ENCODE measurements around the gene KRT79. TPM values are rescaled to one million over a fixed set of nuclear protein-coding genes. Genes with fewer than 3 reads are reported as not detected.
A peak's percentile ranks its signal among the peaks of the same experiment; 100 is the strongest.
"Not testable (repeated sequence)": the region's sequence is repeated elsewhere in the genome, so short reads cannot be mapped to it uniquely, and the experiment has no call there.

Gene KRT79
- not detected for polyA plus RNA-seq
- long read RNA-seq, donor 1 = 0 reads
- long read RNA-seq, donor 2 = 0 reads
- long read RNA-seq, donor 3 = 0 reads
- long read RNA-seq, donor 4 = 0 reads
- long read RNA-seq, donor 5 = 0 reads
- long read RNA-seq, donor 6 = 0 reads
- long read RNA-seq, donor 7 = 0 reads
- long read RNA-seq, donor 8 = 0 reads
- long read RNA-seq, donor 9 = 0 reads
- long read RNA-seq, donor 10 = 0 reads
- long read RNA-seq, donor 11 = 0 reads

GRCh38 chr12:52833922-52834726 is at the start of gene KRT79:
Gene KRT79, minus strand, starts transcription at chr12:52834311. Its CDS starts 51 bp downstream, at chr12:52834260.
- DNase-seq = no peak
- H3K27me3 ChIP-seq (ENCODE audit: control insufficient read depth, insufficient read depth, low read length) = peaks cover 7% of the 10 kb centered on the region
- H3K9me3 ChIP-seq (ENCODE audit: control insufficient read depth, low read depth, low read length) = no peaks in the 10 kb centered on the region
- H3K27ac ChIP-seq (ENCODE audit: low read length) = no peak within 1 kb of the TSS
- no peaks in the 10 kb centered on the region for H3K4me1 ChIP-seq (ENCODE audit: control insufficient read depth, insufficient read depth, low read length)
- WGBS (ENCODE audit: insufficient coverage, low lambda C conversion rate) = no CpG with 5 or more reads among the region's 22 CpGs
- no peaks in the 10 kb centered on the region for H3K36me3 ChIP-seq (ENCODE audit: control insufficient read depth, insufficient read depth, low read length)
- H3K4me3 ChIP-seq (ENCODE audit: low read length) = no peak within 1 kb of the TSS

DNA sequence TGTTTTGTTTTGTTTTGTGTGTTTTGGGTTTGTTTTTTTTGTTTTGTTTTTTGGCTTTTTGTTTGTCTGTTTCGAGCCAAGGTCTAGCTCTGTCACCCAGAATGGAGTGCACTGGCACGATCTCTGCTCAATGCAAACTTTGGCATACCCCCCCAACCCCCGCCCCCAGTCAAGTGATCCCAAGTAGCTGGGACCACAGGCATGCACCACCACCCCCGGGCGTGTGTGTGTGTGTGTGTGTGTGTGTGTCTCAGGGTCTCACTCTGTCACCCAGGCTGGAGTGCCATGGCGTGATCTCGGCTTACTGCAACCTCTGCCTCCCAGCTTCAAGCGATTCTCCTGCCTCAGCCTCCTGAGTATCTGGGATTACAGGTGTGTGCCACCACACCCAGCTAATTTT is 46.4 kb upstream of the KRT79 start:
- not testable (repeated sequence) for H3K4me3 ChIP-seq (ENCODE audit: low read length); H3K27ac ChIP-seq (ENCODE audit: low read length); DNase-seq; H3K36me3 ChIP-seq (ENCODE audit: control insufficient read depth, insufficient read depth, low read length); H3K27me3 ChIP-seq (ENCODE audit: control insufficient read depth, insufficient read depth, low read length); H3K9me3 ChIP-seq (ENCODE audit: control insufficient read depth, low read depth, low read length)
- H3K4me1 ChIP-seq (ENCODE audit: control insufficient read depth, insufficient read depth, low read length) = peaks cover 25% of the 10 kb centered on the region
- 93% methylated on average over 2 of the region's 8 CpGs for whole genome bisulfite sequencing (ENCODE audit: insufficient coverage, low lambda C conversion rate)

DNA sequence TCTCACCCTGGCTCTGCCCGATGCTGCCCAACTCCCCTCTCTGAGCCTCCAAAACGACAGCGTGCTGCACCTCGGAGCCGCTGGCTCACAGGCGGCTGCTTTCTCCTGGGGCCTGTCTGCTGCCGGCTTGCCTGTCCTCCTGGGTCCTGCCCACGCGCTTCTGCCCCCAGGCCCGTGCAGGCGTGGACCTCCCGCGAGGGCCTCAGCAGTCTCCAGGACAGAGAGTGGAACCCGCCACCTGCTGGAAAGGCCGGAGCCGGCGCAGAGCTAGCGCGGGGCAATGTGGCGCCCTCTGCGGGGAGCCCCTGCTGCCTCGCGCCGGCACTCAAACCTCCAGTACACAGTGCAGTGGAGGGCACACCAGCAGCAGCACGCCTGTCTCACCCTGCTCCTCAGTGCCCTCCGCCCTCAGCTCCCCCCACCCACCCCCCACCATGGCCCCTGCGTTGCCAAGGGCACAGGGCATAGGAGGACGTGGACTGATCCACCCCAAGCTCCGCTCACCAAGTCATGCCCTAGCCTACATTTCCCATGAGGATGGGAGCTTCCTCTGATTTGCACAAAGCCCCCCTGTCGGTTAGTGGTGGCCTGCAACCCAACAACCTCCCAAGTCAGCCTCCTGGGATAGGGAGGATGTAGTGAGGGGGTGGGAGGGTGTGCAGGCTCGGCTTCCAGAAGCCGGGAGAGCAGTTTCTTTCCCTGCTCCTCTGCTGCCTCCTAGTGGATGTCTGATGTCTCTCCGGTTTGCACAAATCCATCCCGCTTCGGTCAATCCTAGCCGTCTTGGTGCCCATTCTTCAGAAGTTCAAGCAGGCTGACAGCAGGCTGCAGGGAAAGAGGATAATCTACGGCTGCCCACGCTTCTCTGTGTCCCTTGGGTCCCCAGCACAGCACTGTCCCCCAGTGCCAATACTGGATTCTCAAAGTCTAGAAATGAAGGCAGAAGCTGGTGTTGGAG is 45.6 kb upstream of the KRT79 start:
- Histone ChIP-seq H3K27ac (ENCODE audit: low read length) (no peak overlapping the region), H3K9me3 (ENCODE audit: control insufficient read depth, low read depth, low read length) (peaks cover 3% of the 10 kb centered on the region), H3K36me3 (ENCODE audit: control insufficient read depth, insufficient read depth, low read length) (no peaks in the 10 kb centered on the region), H3K4me3 (ENCODE audit: low read length) (peak overlapping the region; percentile 5), H3K27me3 (ENCODE audit: control insufficient read depth, insufficient read depth, low read length) (no peaks in the 10 kb centered on the region), H3K4me1 (ENCODE audit: control insufficient read depth, insufficient read depth, low read length) (peaks cover 22% of the 10 kb centered on the region)
- no CpG with 5 or more reads among the region's 38 CpGs for WGBS (ENCODE audit: insufficient coverage, low lambda C conversion rate)
- peak; percentile 81 for DNase-seq

DNA sequence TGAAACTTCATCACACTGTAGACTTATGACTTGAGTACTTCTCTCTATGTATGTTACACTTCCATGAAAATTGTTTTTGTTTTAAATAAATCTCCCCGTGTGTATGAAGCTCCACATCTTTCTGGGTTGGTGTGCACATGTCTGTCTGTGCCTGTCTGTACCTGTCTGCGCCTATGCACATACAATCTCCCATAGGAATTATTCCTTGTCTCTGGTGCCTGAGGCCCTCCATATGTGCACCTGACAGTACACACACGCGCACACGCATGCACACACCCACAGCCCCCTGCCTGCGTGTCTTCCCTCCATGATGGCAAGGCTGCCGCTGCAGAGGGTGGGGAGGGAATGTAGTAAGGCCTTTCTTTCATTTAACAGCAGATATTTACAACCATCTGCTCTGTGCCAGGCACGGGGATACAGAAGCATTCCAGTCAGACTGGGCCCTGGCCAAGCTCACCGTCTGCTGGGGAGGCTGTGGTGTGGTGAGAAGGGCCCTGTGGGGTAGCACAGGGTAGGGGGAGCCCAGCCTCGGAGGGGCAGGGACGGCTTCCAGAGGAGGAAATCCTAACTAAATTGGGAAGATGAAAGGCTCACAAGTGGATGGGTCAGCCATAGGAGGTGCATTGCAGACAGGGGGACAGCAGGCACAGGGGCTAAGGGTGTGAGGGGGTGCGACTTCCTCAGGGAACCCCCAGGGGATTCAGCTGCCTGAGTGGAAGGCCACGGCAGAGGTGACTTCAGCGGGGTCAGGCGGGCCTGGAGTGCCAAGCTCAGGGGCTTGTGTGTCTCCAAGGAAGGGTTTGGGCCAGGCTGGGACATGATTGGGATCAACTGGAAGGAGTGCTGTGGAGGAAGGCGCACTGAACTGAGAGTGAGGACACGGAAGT is 44.6 kb upstream of the KRT79 start:
- Histone ChIP-seq H3K4me1 (ENCODE audit: control insufficient read depth, insufficient read depth, low read length) (peaks cover 24% of the 10 kb centered on the region), H3K4me3 (ENCODE audit: low read length) (no peak overlapping the region), H3K9me3 (ENCODE audit: control insufficient read depth, low read depth, low read length) (peaks cover 3% of the 10 kb centered on the region), H3K27ac (ENCODE audit: low read length) (no peak overlapping the region), H3K27me3 (ENCODE audit: control insufficient read depth, insufficient read depth, low read length) (no peaks in the 10 kb centered on the region), H3K36me3 (ENCODE audit: control insufficient read depth, insufficient read depth, low read length) (no peaks in the 10 kb centered on the region)
- DNase-seq = no peak
- WGBS (ENCODE audit: insufficient coverage, low lambda C conversion rate) = 100% methylated on average over 1 of the region's 17 CpGs

GRCh38 chr12:52877242-52877641 is 43.1 kb upstream of the KRT79 start:
- no CpG with 5 or more reads among the region's 3 CpGs for WGBS (ENCODE audit: insufficient coverage, low lambda C conversion rate)
- H3K36me3 ChIP-seq (ENCODE audit: control insufficient read depth, insufficient read depth, low read length) = no peaks in the 10 kb centered on the region
- H3K27ac ChIP-seq (ENCODE audit: low read length) = no peak overlapping the region
- DNase-seq = peak in 1 of 2 donors; percentile 13
- H3K4me3 ChIP-seq (ENCODE audit: low read length) = no peak overlapping the region
- H3K27me3 ChIP-seq (ENCODE audit: control insufficient read depth, insufficient read depth, low read length) = no peaks in the 10 kb centered on the region
- H3K9me3 ChIP-seq (ENCODE audit: control insufficient read depth, low read depth, low read length) = peaks cover 3% of the 10 kb centered on the region
- H3K4me1 ChIP-seq (ENCODE audit: control insufficient read depth, insufficient read depth, low read length) = peaks cover 39% of the 10 kb centered on the region

DNA sequence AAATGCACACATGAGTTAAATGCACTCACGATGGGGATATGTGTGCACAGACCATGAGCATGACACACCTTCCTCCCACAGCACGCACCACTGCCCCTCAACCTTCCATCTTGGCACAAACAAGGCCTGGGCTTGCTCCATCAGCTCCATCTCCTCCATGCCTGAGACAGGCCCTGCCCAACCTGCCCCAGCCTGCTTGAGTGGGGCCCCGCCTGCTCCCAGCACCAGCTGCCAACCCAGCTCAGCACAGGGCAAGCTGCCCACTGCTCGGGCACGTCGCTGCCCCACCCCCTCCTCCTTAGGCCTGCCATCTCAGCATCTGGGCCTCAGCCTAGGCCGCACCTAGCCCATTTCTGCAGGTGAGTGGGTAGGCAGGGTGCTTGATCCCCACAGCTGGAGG is 42.3 kb upstream of the KRT79 start:
- no peak overlapping the region for H3K4me3 ChIP-seq (ENCODE audit: low read length)
- H3K9me3 ChIP-seq (ENCODE audit: control insufficient read depth, low read depth, low read length) = peaks cover 3% of the 10 kb centered on the region
- peak in 1 of 2 donors; percentile 15 for DNase-seq
- WGBS (ENCODE audit: insufficient coverage, low lambda C conversion rate) = no CpG with 5 or more reads among the region's 7 CpGs
- peaks cover 43% of the 10 kb centered on the region for H3K4me1 ChIP-seq (ENCODE audit: control insufficient read depth, insufficient read depth, low read length)
- no peak overlapping the region for H3K27ac ChIP-seq (ENCODE audit: low read length)
- no peaks in the 10 kb centered on the region for H3K27me3 ChIP-seq (ENCODE audit: control insufficient read depth, insufficient read depth, low read length)
- H3K36me3 ChIP-seq (ENCODE audit: control insufficient read depth, insufficient read depth, low read length) = no peaks in the 10 kb centered on the region

DNA sequence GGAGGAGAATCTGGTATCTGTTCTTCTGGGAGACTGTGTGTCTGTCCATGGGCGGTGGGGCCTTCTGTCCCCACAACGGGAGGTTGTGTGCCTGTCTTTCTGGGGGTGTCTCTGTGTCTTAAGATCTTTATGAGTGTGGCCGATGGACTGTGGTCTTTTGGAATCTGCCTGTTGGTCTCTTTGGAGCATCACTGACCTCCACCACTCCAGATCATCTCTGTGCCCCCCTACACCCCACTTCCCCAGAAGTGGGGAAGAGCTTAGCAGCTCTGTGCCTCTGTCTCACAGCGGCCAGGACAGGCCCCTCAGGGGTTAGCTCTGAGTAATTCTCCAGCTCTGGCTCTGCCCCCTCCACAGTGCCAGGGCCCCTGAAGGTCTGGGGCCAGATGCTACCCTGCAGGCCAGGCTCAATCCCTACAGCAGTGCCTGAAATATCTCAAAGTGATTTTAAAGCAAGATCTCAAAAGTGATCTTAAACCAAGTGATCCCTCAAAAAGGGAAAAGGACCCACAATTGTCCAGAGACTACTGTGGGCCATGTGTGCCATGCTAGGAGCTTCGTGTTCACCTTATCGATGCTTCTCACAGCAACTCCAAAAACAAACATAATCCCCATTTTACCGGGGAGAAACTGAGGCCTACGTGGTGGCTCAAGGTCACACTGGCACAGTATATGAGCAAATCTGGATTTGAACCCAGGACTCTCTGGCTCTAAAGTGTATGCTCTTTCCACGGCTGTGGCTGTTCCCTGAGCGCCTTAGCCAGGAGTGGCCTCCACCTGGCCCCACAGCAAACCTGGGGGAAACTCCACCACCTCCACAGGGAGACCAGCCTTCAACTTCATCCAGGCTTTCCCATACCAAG is 40.7 kb upstream of the KRT79 start:
- H3K27me3 ChIP-seq (ENCODE audit: control insufficient read depth, insufficient read depth, low read length) = no peaks in the 10 kb centered on the region
- peak overlapping the region; percentile 16 for H3K4me3 ChIP-seq (ENCODE audit: low read length)
- WGBS (ENCODE audit: insufficient coverage, low lambda C conversion rate) = no CpG with 5 or more reads among the region's 10 CpGs
- H3K36me3 ChIP-seq (ENCODE audit: control insufficient read depth, insufficient read depth, low read length) = no peaks in the 10 kb centered on the region
- no peak for DNase-seq
- H3K9me3 ChIP-seq (ENCODE audit: control insufficient read depth, low read depth, low read length) = peaks cover 3% of the 10 kb centered on the region
- peak overlapping the region; percentile 66 for H3K27ac ChIP-seq (ENCODE audit: low read length)
- H3K4me1 ChIP-seq (ENCODE audit: control insufficient read depth, insufficient read depth, low read length) = peaks cover 43% of the 10 kb centered on the region

GRCh38 chr12:52873832-52874572 is 39.9 kb upstream of the KRT79 start:
- Histone ChIP-seq H3K4me3 (ENCODE audit: low read length) (peak overlapping the region; percentile 60), H3K36me3 (ENCODE audit: control insufficient read depth, insufficient read depth, low read length) (no peaks in the 10 kb centered on the region), H3K9me3 (ENCODE audit: control insufficient read depth, low read depth, low read length) (no peaks in the 10 kb centered on the region), H3K27ac (ENCODE audit: low read length) (peak overlapping the region; percentile 69), H3K4me1 (ENCODE audit: control insufficient read depth, insufficient read depth, low read length) (peaks cover 43% of the 10 kb centered on the region), H3K27me3 (ENCODE audit: control insufficient read depth, insufficient read depth, low read length) (no peaks in the 10 kb centered on the region)
- peak; percentile 86 to 96 for DNase-seq
- WGBS (ENCODE audit: insufficient coverage, low lambda C conversion rate) = no CpG with 5 or more reads among the region's 55 CpGs

All from large intestine (tissue), 12 donors.